MM.1S (cell line): ENCODE results near the gene SATB2.

Source experiments
- EZH2 ChIP-seq: fragments of 300-600 bp; sonication (generic); optimal IDR thresholded peaks from 2 replicates; pipeline ENCODE3; 2017; ENCODE audit warnings: low read depth, mild to moderate bottlenecking, antibody characterized with exemption, low read length, mixed read lengths
- EZH2phosphoT487 ChIP-seq: fragments of 300-600 bp; sonication (generic); IDR thresholded peaks from 2 replicates; pipeline ENCODE4 v1.6.1; 2018; ENCODE audit warnings: antibody characterized with exemption, low read length
- TF ChIP-seq, protein P1 (sequence below): fragments of 300-600 bp; sonication (generic); IDR thresholded peaks from 2 replicates; pipeline ENCODE4 v1.5.1; 2016; ENCODE audit warnings: antibody characterized with exemption, low read length, mixed read lengths

DNA sequence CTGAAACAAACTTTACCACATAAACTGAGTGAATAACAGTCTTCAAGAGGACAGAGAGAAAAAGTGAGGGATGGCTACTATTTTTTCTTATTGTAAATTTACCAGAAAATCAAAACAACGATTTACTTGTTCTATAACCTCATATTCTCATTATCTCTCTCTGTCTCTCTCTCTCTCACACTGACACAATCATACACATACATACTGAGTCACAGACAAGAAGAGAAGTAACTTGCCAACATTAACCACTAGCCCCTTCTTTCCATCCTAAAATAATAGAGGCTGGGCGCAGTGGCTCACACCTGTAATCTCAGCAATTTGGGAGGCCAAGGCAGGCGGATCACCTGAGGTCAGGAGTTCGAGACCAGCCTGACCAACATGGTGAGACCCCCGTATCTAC, 18.2 kb downstream of the SATB2 start:
- TF ChIP-seq, protein P1, sequence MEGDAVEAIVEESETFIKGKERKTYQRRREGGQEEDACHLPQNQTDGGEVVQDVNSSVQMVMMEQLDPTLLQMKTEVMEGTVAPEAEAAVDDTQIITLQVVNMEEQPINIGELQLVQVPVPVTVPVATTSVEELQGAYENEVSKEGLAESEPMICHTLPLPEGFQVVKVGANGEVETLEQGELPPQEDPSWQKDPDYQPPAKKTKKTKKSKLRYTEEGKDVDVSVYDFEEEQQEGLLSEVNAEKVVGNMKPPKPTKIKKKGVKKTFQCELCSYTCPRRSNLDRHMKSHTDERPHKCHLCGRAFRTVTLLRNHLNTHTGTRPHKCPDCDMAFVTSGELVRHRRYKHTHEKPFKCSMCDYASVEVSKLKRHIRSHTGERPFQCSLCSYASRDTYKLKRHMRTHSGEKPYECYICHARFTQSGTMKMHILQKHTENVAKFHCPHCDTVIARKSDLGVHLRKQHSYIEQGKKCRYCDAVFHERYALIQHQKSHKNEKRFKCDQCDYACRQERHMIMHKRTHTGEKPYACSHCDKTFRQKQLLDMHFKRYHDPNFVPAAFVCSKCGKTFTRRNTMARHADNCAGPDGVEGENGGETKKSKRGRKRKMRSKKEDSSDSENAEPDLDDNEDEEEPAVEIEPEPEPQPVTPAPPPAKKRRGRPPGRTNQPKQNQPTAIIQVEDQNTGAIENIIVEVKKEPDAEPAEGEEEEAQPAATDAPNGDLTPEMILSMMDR: no peak
- TF ChIP-seq EZH2: no peak
- no peak for TF ChIP-seq EZH2phosphoT487
